GM12891 (cell line): Measurements from ENCODE around the gene PRM1.

Source experiments
- PAX5 ChIP-seq: IDR thresholded peaks from 2 replicates; pipeline ENCODE4 v1.6.1; 2011; ENCODE audit warnings: low read length, moderate library complexity, mild to moderate bottlenecking; ENCODE audit not compliant: insufficient read depth, severe bottlenecking
- POLR2AphosphoS5 ChIP-seq: IDR thresholded peaks from 2 replicates; pipeline ENCODE4 v1.6.1; 2011; ENCODE audit warnings: low read depth, low read length, control low read depth

- TF ChIP-seq POLR2AphosphoS5 (no peak; the same call in none of the 2 replicates), PAX5 (no peak)
Measured at GRCh38 chr16:11249233-11250061, 31.7 kb downstream of the PRM1 start.
